Neuronal stem cell (in vitro differentiated cells): ENCODE data around the gene CAPNS2.

Source experiments
- DNase-seq: peaks from one replicate; pipeline ENCODE4 v3.0.0-alpha.2; 2013; ENCODE audit warnings: low spot score
- H2AFZ ChIP-seq: one replicate; pipeline ENCODE4 v1.6.1; 2013; ENCODE audit warnings: mild to moderate bottlenecking, low read length, inconsistent platforms
- H2AK5ac ChIP-seq: 2 replicates; pipeline ENCODE4 v1.6.1; 2013; ENCODE audit warnings: low read depth, mild to moderate bottlenecking, inconsistent platforms, low read length, moderate library complexity, mixed read lengths
- H2BK120ac ChIP-seq: 2 replicates; pipeline ENCODE4 v1.6.1; 2013; ENCODE audit warnings: low read depth, mild to moderate bottlenecking, inconsistent platforms, low read length, moderate library complexity, mixed read lengths
- H2BK12ac ChIP-seq: one replicate; pipeline ENCODE4 v1.6.1; 2013; ENCODE audit warnings: low read length, inconsistent platforms
- H2BK15ac ChIP-seq: 2 replicates; pipeline ENCODE4 v1.6.1; 2013; ENCODE audit warnings: mild to moderate bottlenecking, low read length, inconsistent platforms, mixed read lengths
- H2BK5ac ChIP-seq: one replicate; pipeline ENCODE4 v1.6.1; 2013; ENCODE audit warnings: inconsistent platforms, mild to moderate bottlenecking, low read length, moderate library complexity
- H3K14ac ChIP-seq: one replicate; pipeline ENCODE4 v1.6.1; 2013; ENCODE audit warnings: low read length, inconsistent platforms
- H3K18ac ChIP-seq: 2 replicates; pipeline ENCODE4 v1.6.1; 2013; ENCODE audit warnings: low read length, inconsistent platforms
- H3K23ac ChIP-seq: 2 replicates; pipeline ENCODE4 v1.6.1; 2013; ENCODE audit warnings: low read depth, mild to moderate bottlenecking, mixed read lengths, low read length, inconsistent platforms; ENCODE audit not compliant: poor library complexity
- H3K27ac ChIP-seq: replicated peaks from 3 replicates; pipeline ENCODE4 v1.5.1; 2013; ENCODE audit warnings: low read length, inconsistent platforms
- H3K27me3 ChIP-seq, 3 experiments: 2 replicates each; pipeline ENCODE4 v1.6.1; 2013; ENCODE audit warnings: low read length in 3 of 3, mild to moderate bottlenecking in 2 of 3, inconsistent platforms in 1 of 3, low read depth in 1 of 3, mixed read lengths in 1 of 3, moderate library complexity in 1 of 3; ENCODE audit not compliant: control insufficient read depth in 3 of 3, insufficient read depth in 3 of 3
- H3K36me3 ChIP-seq, 2 donors: replicated peaks in 1 of 2; 2 replicates each; pipeline ENCODE4 v1.6.1; 2013; ENCODE audit warnings: low read length in 2 of 2; ENCODE audit not compliant: control insufficient read depth in 2 of 2, insufficient read depth in 2 of 2
- H3K4ac ChIP-seq: 2 replicates; pipeline ENCODE4 v1.6.1; 2013; ENCODE audit warnings: inconsistent platforms, mild to moderate bottlenecking, low read length, moderate library complexity
- H3K4me1 ChIP-seq, 2 donors: 1 replicate in 1 of 2; 2 replicates in 1 of 2; pipeline ENCODE4 v1.6.1; 2013; ENCODE audit warnings: low read length in 2 of 2, low read depth in 1 of 2; ENCODE audit not compliant: control insufficient read depth in 2 of 2, insufficient read depth in 1 of 2
- H3K4me2 ChIP-seq: one replicate; pipeline ENCODE4 v1.6.1; 2013; ENCODE audit warnings: mild to moderate bottlenecking, low read length, inconsistent platforms; ENCODE audit not compliant: insufficient read depth, poor library complexity, severe bottlenecking
- H3K4me3 ChIP-seq, 2 donors: 2 replicates each; pipeline ENCODE4 v1.5.1; 2013; ENCODE audit warnings: low read length in 2 of 2, mild to moderate bottlenecking in 2 of 2, inconsistent platforms in 1 of 2, moderate library complexity in 1 of 2
- H3K79me1 ChIP-seq: one replicate; pipeline ENCODE4 v1.6.1; 2013; ENCODE audit warnings: low read depth, mild to moderate bottlenecking, inconsistent platforms, low read length, moderate library complexity
- H3K9ac ChIP-seq: one replicate; pipeline ENCODE4 v1.6.1; 2013; ENCODE audit warnings: mild to moderate bottlenecking, low read depth, low read length, inconsistent platforms; ENCODE audit not compliant: poor library complexity
- H3K9me3 ChIP-seq, 2 donors: replicated peaks in 1 of 2; 2 replicates each; pipeline versions ENCODE3 to v1.6.1; 2013; ENCODE audit warnings: low read length in 2 of 2, mild to moderate bottlenecking in 2 of 2, inconsistent platforms in 1 of 2, low read depth in 1 of 2, mixed read lengths in 1 of 2, moderate library complexity in 1 of 2; ENCODE audit not compliant: control insufficient read depth in 2 of 2, insufficient read depth in 1 of 2
- H4K8ac ChIP-seq: one replicate; pipeline ENCODE4 v1.6.1; 2013; ENCODE audit warnings: low read depth, mild to moderate bottlenecking, inconsistent platforms, low read length, moderate library complexity
- H4K91ac ChIP-seq: one replicate; pipeline ENCODE4 v1.6.1; 2013; ENCODE audit warnings: low read length, low read depth, mild to moderate bottlenecking, inconsistent platforms; ENCODE audit not compliant: poor library complexity
- WGBS, 2 donors: extraction: QIAGEN DNeasy Blood & Tissue Kit; methylation state at CpG; one replicate each; pipeline ENCODE4 v1.1.7; 2013; ENCODE audit warnings: missing lambda C conversion rate in 2 of 2, mixed read lengths in 1 of 2; ENCODE audit not compliant: insufficient read length in 2 of 2, insufficient replicate concordance in 1 of 2; ENCODE audit errors: extremely low coverage in 2 of 2; 5-methylcytosine and 5-hydroxymethylcytosine counted together

The CAPNS2 gene

GRCh38 chr16:55585631-55586030, 19.1 kb downstream of the CAPNS2 start:
- whole genome bisulfite sequencing, 2 donors: no CpG with 5 or more reads among the region's 2 CpGs
- Histone ChIP-seq H3K23ac (no peak overlapping the region), H2AFZ (peak overlapping the region; percentile 45), H3K9ac (no peak overlapping the region), H3K27me3 (no peaks in the 10 kb centered on the region), H3K36me3 (no peaks in the 10 kb centered on the region), H2BK5ac (no peak overlapping the region), H3K18ac (no peak overlapping the region), H3K4me2 (no peak overlapping the region), H3K9me3 (no peaks in the 10 kb centered on the region), H3K79me1 (no peaks in the 10 kb centered on the region), H3K27ac (no peak overlapping the region), H4K8ac (no peak overlapping the region), H4K91ac (no peak overlapping the region), H3K4ac (no peak overlapping the region), H2BK15ac (no peak overlapping the region), H2BK120ac (no peak overlapping the region), H3K4me3 (no peak overlapping the region), H3K4me1 (peaks cover 0 to 3% of the 10 kb centered on the region in 2 donors), H2BK12ac (no peak overlapping the region), H3K14ac (no peak overlapping the region), H2AK5ac (no peak overlapping the region)
- no peak for DNase-seq

GRCh38 chr16:55588799-55589198, 22.3 kb downstream of the CAPNS2 start:
- no peaks in the 10 kb centered on the region for H3K27me3 ChIP-seq
- WGBS, 2 donors: no CpG with 5 or more reads among the region's 6 CpGs
- H2AFZ ChIP-seq: no peak overlapping the region
- H3K23ac ChIP-seq: no peak overlapping the region
- H3K9ac ChIP-seq: no peak overlapping the region
- peaks cover 0 to 3% of the 10 kb centered on the region in 2 donors for H3K4me1 ChIP-seq
- no peak overlapping the region for H2BK5ac ChIP-seq
- H4K8ac ChIP-seq: no peak overlapping the region
- H3K18ac ChIP-seq: no peak overlapping the region
- no peak overlapping the region for H2AK5ac ChIP-seq
- H2BK12ac ChIP-seq: no peak overlapping the region
- no peak overlapping the region for H3K14ac ChIP-seq
- H2BK120ac ChIP-seq: no peak overlapping the region
- no peaks in the 10 kb centered on the region for H3K36me3 ChIP-seq
- H3K4ac ChIP-seq: no peak overlapping the region
- no peak overlapping the region for H3K27ac ChIP-seq
- H3K4me2 ChIP-seq: no peak overlapping the region
- no peaks in the 10 kb centered on the region for H3K79me1 ChIP-seq
- H3K9me3 ChIP-seq: no peaks in the 10 kb centered on the region
- no peak overlapping the region for H4K91ac ChIP-seq
- H3K4me3 ChIP-seq: no peak overlapping the region
- no peak for DNase-seq
- H2BK15ac ChIP-seq: no peak overlapping the region

GRCh38 chr16:55592306-55592705, 25.8 kb downstream of the CAPNS2 start:
- DNase-seq: no peak
- H4K8ac ChIP-seq: no peak overlapping the region
- H2BK12ac ChIP-seq: no peak overlapping the region
- no peak overlapping the region for H3K14ac ChIP-seq
- H4K91ac ChIP-seq: no peak overlapping the region
- no peak overlapping the region for H3K4me2 ChIP-seq
- no peak overlapping the region for H3K23ac ChIP-seq
- no peaks in the 10 kb centered on the region for H3K9me3 ChIP-seq
- H3K27me3 ChIP-seq: no peaks in the 10 kb centered on the region
- H2AK5ac ChIP-seq: no peak overlapping the region
- no peak overlapping the region for H3K4ac ChIP-seq
- H2BK120ac ChIP-seq: no peak overlapping the region
- no peak overlapping the region for H2BK5ac ChIP-seq
- H3K36me3 ChIP-seq: no peaks in the 10 kb centered on the region
- no peaks in the 10 kb centered on the region for H3K79me1 ChIP-seq
- no peak overlapping the region for H3K27ac ChIP-seq
- H3K9ac ChIP-seq: no peak overlapping the region
- no peak overlapping the region for H3K18ac ChIP-seq
- H3K4me3 ChIP-seq: no peak overlapping the region
- H3K4me1 ChIP-seq: no peaks in the 10 kb centered on the region
- H2BK15ac ChIP-seq: no peak overlapping the region
- no peak overlapping the region for H2AFZ ChIP-seq

- Histone ChIP-seq H2BK15ac (no peak overlapping the region), H3K36me3 (no peaks in the 10 kb centered on the region), H3K4me2 (no peak overlapping the region), H3K18ac (no peak overlapping the region), H3K23ac (no peak overlapping the region), H2BK120ac (no peak overlapping the region), H4K91ac (no peak overlapping the region), H3K9ac (no peak overlapping the region), H3K9me3 (no peaks in the 10 kb centered on the region), H2BK5ac (no peak overlapping the region), H2AK5ac (no peak overlapping the region), H2AFZ (no peak overlapping the region), H2BK12ac (no peak overlapping the region), H4K8ac (no peak overlapping the region), H3K27me3 (no peaks in the 10 kb centered on the region), H3K27ac (no peak overlapping the region), H3K4me1 (no peaks in the 10 kb centered on the region), H3K4me3 (no peak overlapping the region), H3K14ac (no peak overlapping the region), H3K4ac (no peak overlapping the region), H3K79me1 (no peaks in the 10 kb centered on the region)
- whole genome bisulfite sequencing, 2 donors: no CpG with 5 or more reads among the region's 4 CpGs
- DNase-seq: no peak
These were observed 31.4 kb downstream of the CAPNS2 start for GRCh38 chr16:55597928-55598327.
